HCT116 (cell line): ENCODE data around the gene RPS24. TPM values are rescaled to one million over a fixed set of nuclear protein-coding genes. Genes with fewer than 3 reads are reported as not detected.
A peak's percentile ranks its signal among the peaks of the same experiment; 100 is the strongest.

Experiments
- ATAC-seq: fragments of 200-7000 bp; cut with Tn5 transposase; 2 replicates; pipeline ENCODE4 v1.9.1; 2020; ENCODE audit warnings: mild to moderate bottlenecking, moderate library complexity
- BruUV-seq: library from RNA; stranded (reverse); fragments of 400-500 nt; replicated peaks from 2 replicates; lab custom pipeline; 2021; lab: Mats Ljungman, UMichigan
- CTCF ChIA-PET: fragments of 300-600 bp; sonication (Branson Sonifier 250); formaldehyde crosslinking; loops from one replicate; lab custom pipeline; 2021; ENCODE audit warnings: antibody characterized with exemption; lab: Charles Lee
- POLR2A ChIA-PET: fragments of 300-600, 350-600 bp; sonication (Branson Sonifier 250); formaldehyde crosslinking; loops from one replicate; lab custom pipeline; 2021; ENCODE audit warnings: antibody characterized with exemption; lab: Charles Lee
- RAD21 ChIA-PET, 2 experiments: fragments of 300-600 bp; sonication (Branson Sonifier 250); formaldehyde crosslinking; loops; one replicate each; lab custom pipeline; 2023; ENCODE audit warnings: low total read pairs in 2 of 2; ENCODE audit not compliant: uncharacterized antibody in 2 of 2, unreplicated experiment in 2 of 2, low non-redundant PET in 1 of 2; lab: Charles Lee
- DNase-seq: peaks from one replicate; pipeline ENCODE4 v3.0.0-alpha.2; 2010; ENCODE audit warnings: low read depth, low spot score
- H2AFZ ChIP-seq: fragments of 200-600 bp; shearing (Covaris generic), sonication (generic); 2 replicates; pipeline ENCODE4 v1.6.1; 2017; ENCODE audit warnings: low read depth, mixed run types, mixed read lengths, antibody characterized with exemption, low read length; ENCODE audit not compliant: poor library complexity, severe bottlenecking
- H3K27ac ChIP-seq: 2 replicates; pipeline ENCODE4 v1.5.1; 2012; ENCODE audit warnings: low read depth, low read length
- H3K27me3 ChIP-seq: fragments of 200-600 bp; sonication (generic); 2 replicates; pipeline ENCODE4 v1.6.1; 2016; ENCODE audit warnings: mixed run types, low read length, mixed read lengths; ENCODE audit not compliant: insufficient read depth
- H3K36me3 ChIP-seq, 2 experiments: fragments of 200-500 bp in 1 of 2; fragments of 200-600 bp in 1 of 2; sonication (Bioruptor generic) in 1 of 2; sonication (generic) in 1 of 2; 2 replicates each; pipeline versions ENCODE4 v1.5.1 to v1.6.1; 2014 to 2016; ENCODE audit warnings: low read length in 2 of 2, inconsistent platforms in 1 of 2, mixed read lengths in 1 of 2, mixed run types in 1 of 2; ENCODE audit not compliant: insufficient read depth in 2 of 2, control insufficient read depth in 1 of 2
- H3K4me1 ChIP-seq, 2 experiments: fragments of 200-600 bp in 1 of 2; sonication (generic) in 1 of 2; 2 replicates each; pipeline versions ENCODE4 v1.5.1 to v1.6.1; 2012 to 2017; ENCODE audit warnings: low read length in 2 of 2, inconsistent platforms in 1 of 2, mild to moderate bottlenecking in 1 of 2, mixed read lengths in 1 of 2, mixed run types in 1 of 2, moderate library complexity in 1 of 2; ENCODE audit not compliant: insufficient read depth in 2 of 2, control insufficient read depth in 1 of 2
- H3K4me2 ChIP-seq: fragments of 200-600 bp; sonication (generic); 2 replicates; pipeline ENCODE4 v1.6.1; 2017; ENCODE audit warnings: mixed run types, low read length, mixed read lengths
- H3K4me3 ChIP-seq, 2 experiments: fragments of 200-600 bp in 1 of 2; sonication (generic) in 1 of 2; replicated peaks in 1 of 2; 2 replicates each; pipeline ENCODE4 v1.5.1; 2011 to 2016; ENCODE audit warnings: low read length in 2 of 2, control low read depth in 1 of 2, low read depth in 1 of 2, mild to moderate bottlenecking in 1 of 2, mixed read lengths in 1 of 2, mixed run types in 1 of 2
- H3K79me2 ChIP-seq: fragments of 200-600 bp; sonication (generic); 2 replicates; pipeline ENCODE4 v1.6.1; 2017; ENCODE audit warnings: mild to moderate bottlenecking, mixed run types, low read length, moderate library complexity, mixed read lengths; ENCODE audit not compliant: insufficient read depth
- H3K9ac ChIP-seq: fragments of 200-600 bp; sonication (generic); 2 replicates; pipeline ENCODE4 v1.6.1; 2016; ENCODE audit warnings: low read length, mixed read lengths
- H3K9me2 ChIP-seq: fragments of 200-600 bp; sonication (generic), shearing (Covaris generic); 2 replicates; pipeline ENCODE4 v1.6.1; 2017; ENCODE audit warnings: mixed run types, mild to moderate bottlenecking, moderate library complexity; ENCODE audit not compliant: insufficient read depth
- H3K9me3 ChIP-seq, 2 experiments: fragments of 200-500 bp in 1 of 2; fragments of 200-600 bp in 1 of 2; sonication (Bioruptor generic) in 1 of 2; sonication (generic) in 1 of 2; 2 replicates each; pipeline ENCODE4 v1.6.1; 2014 to 2017; ENCODE audit warnings: low read length in 2 of 2, mixed read lengths in 2 of 2, inconsistent platforms in 1 of 2, low read depth in 1 of 2, mild to moderate bottlenecking in 1 of 2, mixed run types in 1 of 2, moderate library complexity in 1 of 2; ENCODE audit not compliant: control insufficient read depth in 1 of 2, insufficient read depth in 1 of 2
- H4K20me1 ChIP-seq: fragments of 200-600 bp; sonication (generic), shearing (Covaris generic); 2 replicates; pipeline ENCODE4 v1.6.1; 2017; ENCODE audit warnings: mixed run types, mild to moderate bottlenecking, moderate library complexity; ENCODE audit not compliant: insufficient read depth
- CBX3 ChIP-seq: IDR thresholded peaks from 2 replicates; pipeline ENCODE4 v1.6.1; 2012; ENCODE audit warnings: low read depth
- EGR1 ChIP-seq: IDR thresholded peaks from 2 replicates; pipeline ENCODE4 v1.6.1; 2012; ENCODE audit warnings: low read depth
- ELF1 ChIP-seq: IDR thresholded peaks from 2 replicates; pipeline ENCODE4 v1.6.1; 2012; ENCODE audit warnings: low read depth, borderline replicate concordance
- EZH2phosphoT487 ChIP-seq: fragments of 200-600 bp; IDR thresholded peaks from 2 replicates; pipeline ENCODE4 v1.6.1; 2018; ENCODE audit warnings: antibody characterized with exemption, borderline replicate concordance
- FOSL1 ChIP-seq: IDR thresholded peaks from 2 replicates; pipeline ENCODE4 v1.6.1; 2012; ENCODE audit warnings: low read depth
- POLR2A ChIP-seq: IDR thresholded peaks from 2 replicates; pipeline ENCODE4 v1.7.0; 2011; ENCODE audit warnings: borderline replicate concordance; ENCODE audit not compliant: insufficient read depth, insufficient read length; ENCODE audit errors: extremely low read depth
- POLR2AphosphoS5 ChIP-seq: IDR thresholded peaks from 2 replicates; pipeline ENCODE4 v1.6.1; 2011; ENCODE audit warnings: mild to moderate bottlenecking, low read depth, low read length, moderate library complexity
- RAD21 ChIP-seq: IDR thresholded peaks from 2 replicates; pipeline ENCODE4 v1.6.1; 2012; ENCODE audit warnings: low read depth, mild to moderate bottlenecking
- REST ChIP-seq: IDR thresholded peaks from 2 replicates; pipeline ENCODE4 v1.6.1; 2012; ENCODE audit warnings: low read depth
- ZBTB33 ChIP-seq: IDR thresholded peaks from 2 replicates; pipeline ENCODE4 v1.6.1; 2011; ENCODE audit warnings: mild to moderate bottlenecking, low read length, moderate library complexity; ENCODE audit not compliant: insufficient replicate concordance; ENCODE audit errors: extremely low read depth
- ZFX ChIP-seq: fragments of 450-650 bp; IDR thresholded peaks from 2 replicates; pipeline ENCODE4 v1.6.1; 2017
- intact Hi-C: fragments of 100-400 bp; cut with micrococcal nuclease; formaldehyde crosslinking; loops from 2 replicates; pipeline ENCODE4 v1.10.0; 2022
- total RNA-seq: library from RNA; stranded (reverse); gene quantifications from one replicate; pipeline ENCODE4 v1.2.1, GENCODE V29; 2021; ENCODE audit not compliant: unreplicated experiment

The RPS24 gene
- total RNA-seq, 1 experiment from 2014 or later: 1,764 TPM

- Histone ChIP-seq H3K4me2 (no peak overlapping the region), H3K9me3 (no peaks in the 10 kb centered on the region), H3K79me2 (peaks cover 52% of the 10 kb centered on the region), H3K9me2 (no peaks in the 10 kb centered on the region), H2AFZ (no peak overlapping the region), H3K4me3 (no peak overlapping the region), H3K27ac (no peak overlapping the region), H3K9ac (no peak overlapping the region), H4K20me1 (peaks cover 69% of the 10 kb centered on the region), H3K4me1 (peaks cover 0 to 25% of the 10 kb centered on the region in 2 experiments; a peak in 2 of 4 replicates), H3K36me3 (peaks cover 51 to 58% of the 10 kb centered on the region in 2 experiments), H3K27me3 (no peaks in the 10 kb centered on the region)
- intact Hi-C loops: no loop called here
- ChIA-PET RAD21 (interaction anchor here in 1 of 2 experiments (0.7 kb wide), 1 partner anchor 1123 kb away, joined by 3 read pairs; no protein-coding TSS in a partner anchor), POLR2A (no interaction called here), CTCF (no interaction called here)
- DNase-seq (no peak), ATAC-seq (peak; percentile 7; the same call in 1 of the 2 replicates)
- TF ChIP-seq POLR2AphosphoS5 (peak; percentile 9; the same call in 1 of the 2 replicates), EGR1 (no peak)
- BruUV-seq: no TSS peak
Measured at GRCh38 chr10:78041170-78042057, 7.8 kb downstream of the RPS24 start.

- no TSS peak for BruUV-seq
- DNase-seq (no peak), ATAC-seq (peak; percentile 2; the same call in 1 of the 2 replicates)
- Histone ChIP-seq H2AFZ (no peak overlapping the region), H3K27ac (no peak overlapping the region), H3K4me3 (no peak overlapping the region), H3K9me3 (no peaks in the 10 kb centered on the region), H3K9me2 (no peaks in the 10 kb centered on the region), H3K36me3 (peaks cover 46 to 50% of the 10 kb centered on the region in 2 experiments), H3K4me2 (no peak overlapping the region), H3K27me3 (no peaks in the 10 kb centered on the region), H3K9ac (no peak overlapping the region), H3K4me1 (peaks cover 0 to 25% of the 10 kb centered on the region in 2 experiments; a peak in 2 of 4 replicates), H4K20me1 (peaks cover 61% of the 10 kb centered on the region), H3K79me2 (peaks cover 44% of the 10 kb centered on the region)
- ChIA-PET CTCF (interaction anchor here (1.2 kb wide), 1 partner anchor 331 kb away, joined by 3 read pairs; no protein-coding TSS in a partner anchor), RAD21 (interaction anchor here in 1 of 2 experiments (0.7 kb wide), 1 partner anchor 1122 kb away, joined by 3 read pairs; no protein-coding TSS in a partner anchor), POLR2A (no interaction called here)
- intact Hi-C loops: no loop called here
- TF ChIP-seq EZH2phosphoT487 (no peak), POLR2AphosphoS5 (peak; percentile 50), FOSL1 (no peak), ZFX (no peak), REST (no peak), CBX3 (no peak), POLR2A (no peak), ELF1 (no peak), ZBTB33 (no peak), RAD21 (no peak)
Measured at GRCh38 chr10:78042058-78042751, 8.5 kb downstream of the RPS24 start.
